Parathyroid adenoma (tissue), 2 donors: ENCODE results near the gene DNAJC10.

ENCODE experiments used
- H2AFZ ChIP-seq: fragments of 300-600 bp; sonication (generic); one replicate; pipeline ENCODE4 v1.7.0; 2017; ENCODE audit warnings: antibody characterized with exemption, mild to moderate bottlenecking
- H3K27ac ChIP-seq: fragments of 300-600 bp; sonication (generic); one replicate; pipeline ENCODE4 v1.7.0; 2017
- H3K27me3 ChIP-seq: fragments of 300-600 bp; sonication (generic); one replicate; pipeline ENCODE4 v1.7.0; 2017; ENCODE audit warnings: low read length; ENCODE audit not compliant: control insufficient read depth, insufficient read depth
- H3K36me3 ChIP-seq: fragments of 300-600 bp; sonication (generic); one replicate; pipeline ENCODE4 v1.7.0; 2017; ENCODE audit warnings: low read length; ENCODE audit not compliant: control insufficient read depth, insufficient read depth
- H3K4me1 ChIP-seq: fragments of 300-600 bp; sonication (generic); one replicate; pipeline ENCODE4 v1.7.0; 2017; ENCODE audit warnings: control low read depth
- H3K4me2 ChIP-seq: fragments of 300-600 bp; sonication (generic); one replicate; pipeline ENCODE4 v1.7.0; 2017; ENCODE audit warnings: low read length
- H3K4me3 ChIP-seq: fragments of 300-600 bp; sonication (generic); one replicate; pipeline ENCODE4 v1.7.0; 2017; ENCODE audit warnings: low read depth, low read length
- H3K79me2 ChIP-seq: fragments of 300-600 bp; sonication (generic); one replicate; pipeline ENCODE4 v1.7.0; 2017; ENCODE audit warnings: control low read depth
- H3K9ac ChIP-seq: fragments of 300-600 bp; sonication (generic); one replicate; pipeline ENCODE4 v1.7.0; 2017; ENCODE audit warnings: mild to moderate bottlenecking
- H3K9me3 ChIP-seq: fragments of 300-600 bp; sonication (generic); one replicate; pipeline ENCODE4 v1.7.0; 2017; ENCODE audit warnings: low read length; ENCODE audit not compliant: control insufficient read depth
- CTCF ChIP-seq: fragments of 300-600 bp; sonication (generic); IDR thresholded peaks from one replicate; pipeline ENCODE4 v1.7.0; 2017; ENCODE audit warnings: antibody characterized with exemption, mild to moderate bottlenecking
- donor health status: primary hyperparathyroidism.

The DNAJC10 gene

GRCh38 chr2:182824056-182824766 lies 108.2 kb downstream of the DNAJC10 start:
- no peak overlapping the region for H3K4me2 ChIP-seq
- H3K9me3 ChIP-seq, result no peaks in the 10 kb centered on the region
- no peaks in the 10 kb centered on the region for H3K36me3 ChIP-seq
- no peaks in the 10 kb centered on the region for H3K79me2 ChIP-seq
- no peak overlapping the region for H3K27ac ChIP-seq
- H2AFZ ChIP-seq, result no peak overlapping the region
- no peak overlapping the region for H3K4me3 ChIP-seq
- TF ChIP-seq CTCF, result no peak
- no peak overlapping the region for H3K9ac ChIP-seq
- no peaks in the 10 kb centered on the region for H3K27me3 ChIP-seq
- no peaks in the 10 kb centered on the region for H3K4me1 ChIP-seq

GRCh38 chr2:182824767-182825158 lies 108.7 kb downstream of the DNAJC10 start:
- Histone ChIP-seq H2AFZ (no peak overlapping the region), H3K79me2 (no peaks in the 10 kb centered on the region), H3K9me3 (no peaks in the 10 kb centered on the region), H3K9ac (no peak overlapping the region), H3K27me3 (no peaks in the 10 kb centered on the region), H3K4me2 (no peak overlapping the region), H3K4me1 (no peaks in the 10 kb centered on the region), H3K4me3 (no peak overlapping the region), H3K36me3 (no peaks in the 10 kb centered on the region), H3K27ac (no peak overlapping the region)
- no peak for TF ChIP-seq CTCF

- Histone ChIP-seq H3K4me2 (no peak overlapping the region), H3K4me3 (no peak overlapping the region), H3K9me3 (no peaks in the 10 kb centered on the region), H3K79me2 (no peaks in the 10 kb centered on the region), H3K27me3 (no peaks in the 10 kb centered on the region), H3K36me3 (no peaks in the 10 kb centered on the region), H3K4me1 (no peaks in the 10 kb centered on the region), H2AFZ (no peak overlapping the region), H3K27ac (no peak overlapping the region), H3K9ac (no peak overlapping the region)
- no peak for TF ChIP-seq CTCF
Measured at GRCh38 chr2:182826064-182826463, 110.0 kb downstream of the DNAJC10 start.

- Histone ChIP-seq H3K9ac (no peak overlapping the region), H3K27ac (no peak overlapping the region), H3K4me3 (no peak overlapping the region), H3K79me2 (no peaks in the 10 kb centered on the region), H3K4me1 (no peaks in the 10 kb centered on the region), H3K9me3 (no peaks in the 10 kb centered on the region), H3K4me2 (no peak overlapping the region), H3K27me3 (no peaks in the 10 kb centered on the region), H3K36me3 (no peaks in the 10 kb centered on the region), H2AFZ (no peak overlapping the region)
- no peak for TF ChIP-seq CTCF
Measured at GRCh38 chr2:182826496-182826895, 110.4 kb downstream of the DNAJC10 start.

GRCh38 chr2:182827182-182827879 lies 111.3 kb downstream of the DNAJC10 start:
- Histone ChIP-seq H3K9ac (no peak overlapping the region), H2AFZ (peak overlapping the region; percentile 16), H3K79me2 (no peaks in the 10 kb centered on the region), H3K27ac (no peak overlapping the region), H3K9me3 (no peaks in the 10 kb centered on the region), H3K4me3 (no peak overlapping the region), H3K4me1 (no peaks in the 10 kb centered on the region), H3K4me2 (no peak overlapping the region), H3K36me3 (no peaks in the 10 kb centered on the region), H3K27me3 (no peaks in the 10 kb centered on the region)
- no peak for TF ChIP-seq CTCF
